ENCODE results near the gene UNC119B. TPM values are rescaled to one million over a fixed set of nuclear protein-coding genes. Genes with fewer than 3 reads are reported as not detected.

The UNC119B gene
- total RNA-seq = 79.7 and 80.0 TPM in 2 replicates
- long read RNA-seq, partial matches to known transcripts = 1 of 36 reads
- long read RNA-seq, other reads (novel, unspliced or antisense) = 35 of 36 reads

- peak; percentile 65 for DNase-seq (ENCODE audit: low read depth, low spot score)
- peak within 1 kb of the TSS; percentile 87 for H3K4me3 Mint-ChIP-seq
- TF ChIP-seq, protein P1, sequence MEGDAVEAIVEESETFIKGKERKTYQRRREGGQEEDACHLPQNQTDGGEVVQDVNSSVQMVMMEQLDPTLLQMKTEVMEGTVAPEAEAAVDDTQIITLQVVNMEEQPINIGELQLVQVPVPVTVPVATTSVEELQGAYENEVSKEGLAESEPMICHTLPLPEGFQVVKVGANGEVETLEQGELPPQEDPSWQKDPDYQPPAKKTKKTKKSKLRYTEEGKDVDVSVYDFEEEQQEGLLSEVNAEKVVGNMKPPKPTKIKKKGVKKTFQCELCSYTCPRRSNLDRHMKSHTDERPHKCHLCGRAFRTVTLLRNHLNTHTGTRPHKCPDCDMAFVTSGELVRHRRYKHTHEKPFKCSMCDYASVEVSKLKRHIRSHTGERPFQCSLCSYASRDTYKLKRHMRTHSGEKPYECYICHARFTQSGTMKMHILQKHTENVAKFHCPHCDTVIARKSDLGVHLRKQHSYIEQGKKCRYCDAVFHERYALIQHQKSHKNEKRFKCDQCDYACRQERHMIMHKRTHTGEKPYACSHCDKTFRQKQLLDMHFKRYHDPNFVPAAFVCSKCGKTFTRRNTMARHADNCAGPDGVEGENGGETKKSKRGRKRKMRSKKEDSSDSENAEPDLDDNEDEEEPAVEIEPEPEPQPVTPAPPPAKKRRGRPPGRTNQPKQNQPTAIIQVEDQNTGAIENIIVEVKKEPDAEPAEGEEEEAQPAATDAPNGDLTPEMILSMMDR (conservative IDR thresholded peaks at IDR 0.05) = peak; percentile 15
- H3K27ac Mint-ChIP-seq (ENCODE audit: unreplicated experiment) = peak within 1 kb of the TSS; percentile 89
- H3K36me3 Mint-ChIP-seq (ENCODE audit: low read depth) = peaks cover 6% of the 10 kb centered on the region
- no peaks in the 10 kb centered on the region for H3K9me3 Mint-ChIP-seq
- H3K27me3 Mint-ChIP-seq (ENCODE audit: low read depth) = no peaks in the 10 kb centered on the region
- H3K4me1 Mint-ChIP-seq = peaks cover 41% of the 10 kb centered on the region
Observed at GRCh38 chr12:120710031-120710804, at the start of gene UNC119B. Gene UNC119B, plus strand, starts transcription at chr12:120710458. Its CDS starts 17 bp downstream, at chr12:120710475.

DNA sequence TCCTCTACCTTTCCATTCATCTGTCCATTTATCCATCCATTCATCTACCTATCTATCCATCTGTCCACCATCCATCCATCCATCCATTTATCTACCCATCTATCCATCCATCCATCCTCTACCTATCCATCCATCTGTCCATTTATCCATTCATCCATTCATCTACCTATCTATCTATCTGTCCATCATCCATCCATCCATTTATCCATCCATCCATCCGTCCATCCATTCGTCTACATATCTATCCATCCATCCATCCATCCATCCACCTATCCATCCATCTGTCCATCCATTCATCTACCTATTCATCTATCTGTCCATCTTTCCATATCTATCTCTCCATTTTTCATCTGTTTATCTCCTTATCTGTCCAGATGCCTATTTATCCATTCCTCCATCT, 48.8 kb upstream of the UNC119B start:
- H3K4me1 Mint-ChIP-seq = no peaks in the 10 kb centered on the region
- no peak overlapping the region for H3K4me3 Mint-ChIP-seq
- H3K36me3 Mint-ChIP-seq (ENCODE audit: low read depth) = no peaks in the 10 kb centered on the region
- TF ChIP-seq, protein P1 (conservative IDR thresholded peaks at IDR 0.05) = no peak
- no peak overlapping the region for H3K27ac Mint-ChIP-seq (ENCODE audit: unreplicated experiment)
- no peaks in the 10 kb centered on the region for H3K27me3 Mint-ChIP-seq (ENCODE audit: low read depth)
- no peaks in the 10 kb centered on the region for H3K9me3 Mint-ChIP-seq
- no peak for DNase-seq (ENCODE audit: low read depth, low spot score)

- H3K9me3 Mint-ChIP-seq = no peaks in the 10 kb centered on the region
- H3K4me1 Mint-ChIP-seq = peaks cover 3% of the 10 kb centered on the region
- no peaks in the 10 kb centered on the region for H3K36me3 Mint-ChIP-seq (ENCODE audit: low read depth)
- no peak overlapping the region for H3K4me3 Mint-ChIP-seq
- H3K27ac Mint-ChIP-seq (ENCODE audit: unreplicated experiment) = no peak overlapping the region
- no peak for DNase-seq (ENCODE audit: low read depth, low spot score)
- TF ChIP-seq, protein P1 (conservative IDR thresholded peaks at IDR 0.05) = no peak
- H3K27me3 Mint-ChIP-seq (ENCODE audit: low read depth) = no peaks in the 10 kb centered on the region
Observed at GRCh38 chr12:120662879-120663278, 47.4 kb upstream of the UNC119B start.

DNA sequence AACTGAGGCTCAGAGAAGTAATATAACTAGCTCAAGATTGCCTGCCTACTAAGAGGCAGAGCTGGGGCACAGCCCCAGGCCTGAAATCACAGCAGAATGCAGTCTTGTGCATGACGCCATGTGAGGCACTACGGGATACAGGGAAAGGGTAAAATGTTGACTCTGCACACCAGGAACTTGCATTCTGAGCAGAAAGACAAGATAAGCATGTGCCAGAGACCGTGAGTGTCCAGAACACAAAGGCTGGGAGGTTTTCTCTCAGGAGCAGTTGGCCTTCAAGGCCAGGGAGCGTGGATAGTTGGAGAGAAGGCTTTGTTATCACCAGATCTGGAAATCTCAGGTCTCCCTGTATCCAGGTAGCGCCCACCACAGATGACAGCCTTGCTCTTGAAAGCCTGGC, 46.5 kb upstream of the UNC119B start:
- no peaks in the 10 kb centered on the region for H3K27me3 Mint-ChIP-seq (ENCODE audit: low read depth)
- no peak overlapping the region for H3K27ac Mint-ChIP-seq (ENCODE audit: unreplicated experiment)

DNA sequence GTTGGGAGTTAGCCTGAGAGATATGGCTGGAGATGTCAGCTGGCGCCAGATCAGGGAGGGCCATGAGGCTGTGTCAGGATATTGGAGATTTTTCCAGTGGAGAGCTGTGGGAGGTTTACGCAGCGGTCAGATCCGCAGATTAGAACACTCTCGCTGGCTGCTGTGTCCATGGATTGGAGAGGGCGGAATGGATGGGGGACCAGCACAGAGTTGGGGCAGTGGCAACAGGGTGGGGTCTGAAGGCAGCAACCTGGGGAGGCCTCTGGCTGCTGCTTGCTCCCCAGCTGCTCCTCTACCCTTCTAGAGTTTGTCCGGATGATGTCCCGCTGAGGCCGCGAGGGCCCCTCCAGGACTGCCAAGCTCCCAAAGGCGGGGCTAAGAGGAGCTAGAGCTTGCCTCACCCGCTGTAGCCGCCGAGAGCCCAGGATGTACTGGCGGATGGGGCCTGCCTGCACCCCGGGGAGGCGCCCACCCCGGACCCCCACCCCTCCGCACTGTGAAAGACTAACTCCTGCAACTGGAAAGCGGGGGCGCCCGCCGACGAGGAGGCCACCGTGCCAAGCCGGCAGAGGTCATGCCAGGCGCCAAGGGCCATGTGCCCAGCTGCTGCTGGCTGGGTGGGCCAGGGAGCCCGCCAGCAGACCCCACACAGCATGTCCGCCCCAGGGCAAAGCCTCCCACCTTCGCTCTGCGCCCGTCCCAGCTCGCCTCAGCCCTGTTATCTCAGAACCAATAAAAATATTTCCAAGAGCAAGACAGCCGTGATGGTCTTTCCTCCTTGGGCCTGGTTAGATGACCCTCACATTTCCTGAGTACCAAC, 43.5 kb upstream of the UNC119B start:
- Mint-ChIP-seq H3K27ac (ENCODE audit: unreplicated experiment) (no peak overlapping the region), H3K4me1 (peaks cover 25% of the 10 kb centered on the region), H3K27me3 (ENCODE audit: low read depth) (no peaks in the 10 kb centered on the region), H3K36me3 (ENCODE audit: low read depth) (no peaks in the 10 kb centered on the region), H3K9me3 (no peaks in the 10 kb centered on the region), H3K4me3 (no peak overlapping the region)
- DNase-seq (ENCODE audit: low read depth, low spot score) = no peak
- TF ChIP-seq, protein P1 (conservative IDR thresholded peaks at IDR 0.05) = no peak

More for the DNA sequence above, 46.5 kb upstream of the UNC119B start:
- TF ChIP-seq, protein P1 (conservative IDR thresholded peaks at IDR 0.05) = no peak
- H3K4me3 Mint-ChIP-seq = no peak overlapping the region
- no peaks in the 10 kb centered on the region for H3K36me3 Mint-ChIP-seq (ENCODE audit: low read depth)
- no peak for DNase-seq (ENCODE audit: low read depth, low spot score)
- no peaks in the 10 kb centered on the region for H3K9me3 Mint-ChIP-seq
- peaks cover 12% of the 10 kb centered on the region for H3K4me1 Mint-ChIP-seq

Data from neural crest cell (in vitro differentiated cells).